HepG2 (cell line): ENCODE measurements around the gene FBXO48. TPM values are rescaled to one million over a fixed set of nuclear protein-coding genes. Genes with fewer than 3 reads are reported as not detected.

ENCODE experiments used
- FOXP1 ChIP-seq, 2 experiments: fragments of 450-650 bp in 1 of 2; IDR thresholded peaks; 2 replicates each; pipeline ENCODE4 v1.6.1; 2017 to 2018; ENCODE audit warnings: antibody characterized with exemption in 1 of 2
- HNRNPL ChIP-seq: fragments of 200-400 bp; formaldehyde crosslinking; IDR thresholded peaks from 2 replicates; pipeline ENCODE4 v1.6.1; 2017; ENCODE audit warnings: mild to moderate bottlenecking, low read depth, low read length
- HOXA5 ChIP-seq: sonication (generic); formaldehyde crosslinking; IDR thresholded peaks from 2 replicates; pipeline ENCODE4 v1.4.0; 2020; ENCODE audit warnings: missing genetic modification reagents
- IRF2 ChIP-seq: IDR thresholded peaks from 2 replicates; pipeline ENCODE4 v1.6.1; 2018; ENCODE audit warnings: missing genetic modification reagents, missing compliant biosample characterization
- NFRKB ChIP-seq: fragments of 450-650 bp; IDR thresholded peaks from 2 replicates; pipeline ENCODE4 v1.6.1; 2017
- NFYC ChIP-seq: IDR thresholded peaks from 2 replicates; pipeline ENCODE4 v1.6.1; 2016; ENCODE audit warnings: missing genetic modification reagents, missing compliant biosample characterization
- PCBP1 ChIP-seq: fragments of 200-400 bp; formaldehyde crosslinking; IDR thresholded peaks from 2 replicates; pipeline ENCODE4 v1.6.1; 2017; ENCODE audit warnings: mild to moderate bottlenecking, low read depth, low read length, borderline replicate concordance
- PITX1 ChIP-seq: sonication (generic); formaldehyde crosslinking; IDR thresholded peaks from 2 replicates; pipeline ENCODE4 v1.5.1; 2020; ENCODE audit warnings: mild to moderate bottlenecking, missing genetic modification reagents
- RARG ChIP-seq: sonication (generic); formaldehyde crosslinking; IDR thresholded peaks from 2 replicates; pipeline ENCODE4 v1.4.0; 2020; ENCODE audit warnings: low read depth, mild to moderate bottlenecking, missing genetic modification reagents
- RELA ChIP-seq: sonication (generic); formaldehyde crosslinking; IDR thresholded peaks from 2 replicates; pipeline ENCODE4 v1.4.0; 2020; ENCODE audit warnings: missing genetic modification reagents
- SMAD1 ChIP-seq: sonication (generic); formaldehyde crosslinking; IDR thresholded peaks from 2 replicates; pipeline ENCODE4 v1.4.0; 2020; ENCODE audit warnings: missing genetic modification reagents, low read depth, mild to moderate bottlenecking, borderline replicate concordance
- YEATS4 ChIP-seq: sonication (generic); formaldehyde crosslinking; IDR thresholded peaks from 2 replicates; pipeline ENCODE4 v1.4.0; 2020; ENCODE audit warnings: missing genetic modification reagents, borderline replicate concordance
- YY1 ChIP-seq: IDR thresholded peaks from 2 replicates; pipeline ENCODE4 v1.6.1; 2011; ENCODE audit warnings: low read length, low read depth, moderate library complexity, mild to moderate bottlenecking; ENCODE audit not compliant: insufficient read depth, insufficient replicate concordance
- ZBTB7B ChIP-seq: sonication (generic); formaldehyde crosslinking; IDR thresholded peaks from 2 replicates; pipeline ENCODE4 v1.4.0; 2020; ENCODE audit warnings: missing genetic modification reagents
- ZMYM3 ChIP-seq: sonication (generic); formaldehyde crosslinking; IDR thresholded peaks from 2 replicates; pipeline ENCODE4 v1.5.1; 2020; ENCODE audit warnings: mild to moderate bottlenecking, missing genetic modification reagents
- ZNF235 ChIP-seq: sonication (generic); formaldehyde crosslinking; IDR thresholded peaks from 2 replicates; pipeline ENCODE4 v1.8.1; 2023; ENCODE audit warnings: mild to moderate bottlenecking, missing genetic modification reagents, borderline replicate concordance
- ZNF24 ChIP-seq: fragments of 450-650 bp; IDR thresholded peaks from 2 replicates; pipeline ENCODE4 v1.6.1; 2017; ENCODE audit warnings: antibody characterized with exemption, mild to moderate bottlenecking
- ZNF253 ChIP-seq: sonication (generic); formaldehyde crosslinking; IDR thresholded peaks from 2 replicates; pipeline ENCODE4 v1.8.0; 2022; ENCODE audit warnings: mild to moderate bottlenecking, missing genetic modification reagents, borderline replicate concordance
- ZNF501 ChIP-seq: sonication (generic); formaldehyde crosslinking; IDR thresholded peaks from 2 replicates; pipeline ENCODE4 v1.5.1; 2020; ENCODE audit warnings: mild to moderate bottlenecking, moderate library complexity, missing genetic modification reagents
- ZNF720 ChIP-seq: sonication (generic); formaldehyde crosslinking; IDR thresholded peaks from 2 replicates; pipeline ENCODE4 v1.4.0; 2020; ENCODE audit warnings: missing genetic modification reagents
- polyA plus RNA-seq, 8 experiments: library from polyadenylated mRNA; depleted of rRNA in 3 of 8; stranded (reverse) in 7 of 8; unstranded in 1 of 8; fragments of >200 nt; fragmentation: Illumina TruSeq in 4 of 8; extraction: Trizol in 4 of 8; gene quantifications; 2 replicates each; pipeline versions ENCODE4 v1.2.1 to v1.2.3, GENCODE V29; 2011 to 2016; ENCODE audit warnings: low read depth in 4 of 8, missing spikeins in 1 of 8, mixed read lengths in 1 of 8; ENCODE audit not compliant: insufficient read depth in 1 of 8
- total RNA-seq, 5 experiments: library from RNA; depleted of rRNA; stranded (reverse); fragments of >200 nt; fragmentation: Illumina TruSeq; extraction: Trizol; gene quantifications; 2 replicates each; pipeline ENCODE4 v1.2.3, GENCODE V29; 2016; ENCODE audit warnings: low read depth in 1 of 5
- TF ChIP-seq, protein P1 (sequence below): sonication (generic); formaldehyde crosslinking; IDR thresholded peaks from 2 replicates; pipeline ENCODE4 v1.5.1; 2020; ENCODE audit warnings: missing genetic modification reagents, mild to moderate bottlenecking, borderline replicate concordance
- TF ChIP-seq, protein P2 (sequence below): sonication (generic); formaldehyde crosslinking; IDR thresholded peaks from 2 replicates; pipeline ENCODE4 v1.4.0; 2020; ENCODE audit warnings: mild to moderate bottlenecking, low read depth, missing genetic modification reagents
- TF ChIP-seq, protein P3 (sequence below): sonication (generic); formaldehyde crosslinking; IDR thresholded peaks from 2 replicates; pipeline ENCODE4 v1.8.0; 2022; ENCODE audit warnings: missing genetic modification reagents, low read depth, mild to moderate bottlenecking, borderline replicate concordance
- TF ChIP-seq, protein P4 (sequence below): sonication (generic); formaldehyde crosslinking; IDR thresholded peaks from 2 replicates; pipeline ENCODE4 v1.4.0; 2020; ENCODE audit warnings: mild to moderate bottlenecking, missing genetic modification reagents
- TF ChIP-seq, protein P5 (sequence below): sonication (generic); formaldehyde crosslinking; IDR thresholded peaks from 2 replicates; pipeline ENCODE4 v1.8.0; 2022; ENCODE audit warnings: mild to moderate bottlenecking, missing genetic modification reagents

Gene FBXO48
- total and polyA plus RNA-seq, 2 of the 13 experiments (the other 11 are each of a cell fraction or from before 2014, with no cell fraction given), result 0.42 to 1.1 TPM

DNA sequence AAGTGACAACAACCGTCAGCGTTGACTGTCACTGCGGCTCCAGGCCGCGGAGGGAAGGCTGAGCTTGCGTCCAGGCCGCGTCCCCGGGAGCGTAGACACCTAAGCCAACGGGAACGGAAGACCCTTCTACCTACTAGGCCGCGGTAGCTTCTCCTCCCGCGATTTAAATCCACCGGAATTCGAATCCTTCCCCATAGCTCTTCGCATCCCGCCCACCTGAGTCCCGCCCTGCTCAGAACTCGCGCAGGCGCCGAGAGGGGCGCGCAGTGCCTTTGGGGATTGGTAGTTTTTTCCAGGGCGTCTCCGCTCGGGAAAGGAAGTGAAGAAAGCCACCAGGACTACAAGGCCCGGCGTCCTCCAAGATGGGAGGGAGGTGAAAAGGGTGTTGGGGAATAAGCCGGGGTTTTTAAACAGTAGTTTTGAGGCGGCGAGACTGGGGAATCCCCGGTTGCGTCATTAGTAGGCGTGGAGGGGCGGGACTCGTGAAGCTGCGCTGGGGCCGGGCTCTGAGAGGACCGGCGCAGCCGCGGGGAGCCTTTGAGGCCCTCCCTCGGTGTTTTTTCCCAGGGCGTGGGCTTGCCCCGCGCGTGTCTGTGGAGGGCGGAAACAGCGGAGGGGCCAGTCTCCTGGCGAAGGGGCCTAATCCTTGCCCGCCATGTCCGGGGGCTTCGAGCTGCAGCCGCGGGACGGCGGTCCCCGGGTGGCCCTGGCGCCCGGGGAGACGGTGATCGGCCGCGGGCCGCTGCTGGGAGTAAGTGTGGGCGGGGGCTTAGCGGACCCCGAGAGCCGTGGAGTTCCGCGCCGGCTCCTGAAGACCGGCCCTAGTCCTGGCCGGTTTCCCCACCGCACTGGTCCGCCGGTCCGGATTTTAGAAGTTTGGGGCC lies at the start of gene FBXO48, which contains the start of gene APLF (continued):
- TF ChIP-seq, protein P1, sequence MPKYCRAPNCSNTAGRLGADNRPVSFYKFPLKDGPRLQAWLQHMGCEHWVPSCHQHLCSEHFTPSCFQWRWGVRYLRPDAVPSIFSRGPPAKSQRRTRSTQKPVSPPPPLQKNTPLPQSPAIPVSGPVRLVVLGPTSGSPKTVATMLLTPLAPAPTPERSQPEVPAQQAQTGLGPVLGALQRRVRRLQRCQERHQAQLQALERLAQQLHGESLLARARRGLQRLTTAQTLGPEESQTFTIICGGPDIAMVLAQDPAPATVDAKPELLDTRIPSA (CRISPR knock-in tag), result no peak
- TF ChIP-seq ZMYM3 (CRISPR knock-in tag) (peak; percentile 62; the same call in 1 of the 2 replicates), ZNF24 (no peak), RELA (CRISPR knock-in tag) (peak; percentile 98; the same call in 1 of the 2 replicates), RARG (CRISPR knock-in tag) (no peak), ZNF720 (no peak), PITX1 (CRISPR knock-in tag) (peak; percentile 73), ZNF235 (0 out of 2 replicates have a peak, but pooled peaks have one; percentile 67), PCBP1 (0 out of 2 replicates have a peak, but pooled peaks have one; percentile 69), NFRKB (no peak), YEATS4 (peak; percentile 80; the same call in 1 of the 2 replicates), HOXA5 (peak; percentile 72; the same call in 1 of the 2 replicates), ZBTB7B (peak; percentile 84; the same call in 1 of the 2 replicates), IRF2 (no peak; the same call in 1 of the 2 replicates), ZNF253 (CRISPR knock-in tag) (no peak), HNRNPL (0 out of 2 replicates have a peak, but pooled peaks have one; percentile 31), NFYC (no peak; the same call in 1 of the 2 replicates), ZNF501 (CRISPR knock-in tag) (peak; percentile 89), SMAD1 (peak; percentile 73; the same call in 1 of the 2 replicates), YY1 (peak; percentile 51), FOXP1 (IDR thresholded peaks at IDR 0.05) (no peak), FOXP1 (CRISPR knock-in tag; IDR thresholded peaks at IDR 0.05) (0 out of 2 replicates have a peak, but pooled peaks have one; percentile 15)
- TF ChIP-seq, protein P2, sequence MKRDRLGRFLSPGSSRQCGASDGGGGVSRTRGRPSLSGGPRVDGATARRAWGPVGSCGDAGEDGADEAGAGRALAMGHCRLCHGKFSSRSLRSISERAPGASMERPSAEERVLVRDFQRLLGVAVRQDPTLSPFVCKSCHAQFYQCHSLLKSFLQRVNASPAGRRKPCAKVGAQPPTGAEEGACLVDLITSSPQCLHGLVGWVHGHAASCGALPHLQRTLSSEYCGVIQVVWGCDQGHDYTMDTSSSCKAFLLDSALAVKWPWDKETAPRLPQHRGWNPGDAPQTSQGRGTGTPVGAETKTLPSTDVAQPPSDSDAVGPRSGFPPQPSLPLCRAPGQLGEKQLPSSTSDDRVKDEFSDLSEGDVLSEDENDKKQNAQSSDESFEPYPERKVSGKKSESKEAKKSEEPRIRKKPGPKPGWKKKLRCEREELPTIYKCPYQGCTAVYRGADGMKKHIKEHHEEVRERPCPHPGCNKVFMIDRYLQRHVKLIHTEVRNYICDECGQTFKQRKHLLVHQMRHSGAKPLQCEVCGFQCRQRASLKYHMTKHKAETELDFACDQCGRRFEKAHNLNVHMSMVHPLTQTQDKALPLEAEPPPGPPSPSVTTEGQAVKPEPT (CRISPR knock-in tag), result peak; percentile 42; the same call in 1 of the 2 replicates
- TF ChIP-seq, protein P3, sequence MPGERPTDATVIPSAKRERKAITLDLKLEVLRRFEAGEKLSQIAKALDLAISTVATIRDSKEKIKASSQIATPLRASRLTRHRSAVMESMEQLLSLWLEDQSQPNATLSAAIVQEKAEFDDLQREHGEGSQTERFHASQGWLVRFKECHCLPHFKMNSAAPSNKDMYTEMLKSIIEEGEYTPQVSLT (CRISPR knock-in tag), result no peak
- TF ChIP-seq, protein P4, sequence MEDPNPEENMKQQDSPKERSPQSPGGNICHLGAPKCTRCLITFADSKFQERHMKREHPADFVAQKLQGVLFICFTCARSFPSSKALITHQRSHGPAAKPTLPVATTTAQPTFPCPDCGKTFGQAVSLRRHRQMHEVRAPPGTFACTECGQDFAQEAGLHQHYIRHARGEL (CRISPR knock-in tag), result no peak
- TF ChIP-seq, protein P5, sequence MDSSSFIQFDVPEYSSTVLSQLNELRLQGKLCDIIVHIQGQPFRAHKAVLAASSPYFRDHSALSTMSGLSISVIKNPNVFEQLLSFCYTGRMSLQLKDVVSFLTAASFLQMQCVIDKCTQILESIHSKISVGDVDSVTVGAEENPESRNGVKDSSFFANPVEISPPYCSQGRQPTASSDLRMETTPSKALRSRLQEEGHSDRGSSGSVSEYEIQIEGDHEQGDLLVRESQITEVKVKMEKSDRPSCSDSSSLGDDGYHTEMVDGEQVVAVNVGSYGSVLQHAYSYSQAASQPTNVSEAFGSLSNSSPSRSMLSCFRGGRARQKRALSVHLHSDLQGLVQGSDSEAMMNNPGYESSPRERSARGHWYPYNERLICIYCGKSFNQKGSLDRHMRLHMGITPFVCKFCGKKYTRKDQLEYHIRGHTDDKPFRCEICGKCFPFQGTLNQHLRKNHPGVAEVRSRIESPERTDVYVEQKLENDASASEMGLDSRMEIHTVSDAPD (CRISPR knock-in tag), result 0 out of 2 replicates have a peak, but pooled peaks have one; percentile 25
